ENCODE data around the gene C6orf62. TPM values are rescaled to one million over a fixed set of nuclear protein-coding genes. Genes with fewer than 3 reads are reported as not detected.
"Not testable (repeated sequence)": the region's sequence is repeated elsewhere in the genome, so short reads cannot be mapped to it uniquely, and the experiment has no call there.

Gene C6orf62
- total RNA-seq, 2 donors from 2014 or later = 120 to 141 TPM

GRCh38 chr6:24752503-24752902, 33.5 kb upstream of the C6orf62 start:
- DNase-seq (ENCODE audit: low spot score in 2 of 2) (no peak), ATAC-seq (no peak)
- peaks cover 0 to 13% of the 10 kb centered on the region in 2 donors for H3K9me3 Mint-ChIP-seq
- no peak overlapping the region for H3K27ac Mint-ChIP-seq
- H3K36me3 Mint-ChIP-seq = peaks cover 0 to 16% of the 10 kb centered on the region in 2 donors

DNA sequence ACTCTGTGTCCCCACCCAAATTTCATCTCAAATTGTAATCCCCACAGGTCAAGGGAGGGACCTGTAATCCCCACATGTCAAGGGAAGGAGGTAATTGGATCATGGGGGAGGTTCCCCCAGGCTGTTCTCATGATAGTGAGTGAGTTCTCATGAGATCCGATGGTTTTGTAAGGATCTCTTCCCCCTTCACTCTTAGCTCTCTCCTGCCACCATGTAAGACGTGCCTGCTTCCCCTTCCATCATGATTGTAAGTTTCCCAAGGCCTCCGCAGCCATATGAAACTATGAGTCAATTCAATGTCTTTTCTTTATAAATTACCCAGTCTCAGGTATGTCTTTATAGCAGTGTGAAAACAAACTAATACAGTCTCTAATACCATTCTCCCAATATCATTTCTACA, 31.9 kb upstream of the C6orf62 start:
- not testable (repeated sequence) for DNase-seq (ENCODE audit: low spot score in 2 of 2); ATAC-seq; H3K27ac Mint-ChIP-seq
- Mint-ChIP-seq H3K9me3 (peaks cover 0 to 13% of the 10 kb centered on the region in 2 donors), H3K36me3 (peaks cover 0 to 16% of the 10 kb centered on the region in 2 donors)

- no peak for ATAC-seq
- Mint-ChIP-seq H3K9me3 (peaks cover 0 to 13% of the 10 kb centered on the region in 2 donors), H3K27ac (no peak overlapping the region)
Observed at GRCh38 chr6:24749297-24749696, 30.3 kb upstream of the C6orf62 start.

GRCh38 chr6:24744911-24745310, 26.0 kb upstream of the C6orf62 start:
- Mint-ChIP-seq H3K9me3 (peaks cover 0 to 12% of the 10 kb centered on the region in 2 donors), H3K36me3 (peaks cover 0 to 9% of the 10 kb centered on the region in 2 donors), H3K27ac (no peak overlapping the region)
- DNase-seq (ENCODE audit: low spot score in 2 of 2) = no peak
- ATAC-seq = no peak

More at GRCh38 chr6:24749297-24749696, 30.3 kb upstream of the C6orf62 start:
- H3K36me3 Mint-ChIP-seq = peaks cover 0 to 16% of the 10 kb centered on the region in 2 donors
- no peak for DNase-seq (ENCODE audit: low spot score in 2 of 2)

GRCh38 chr6:24743944-24744335, 25.0 kb upstream of the C6orf62 start:
- peak overlapping the region; percentile 77 to 78 for H3K27ac Mint-ChIP-seq
- ATAC-seq (no peak), DNase-seq (ENCODE audit: low spot score in 2 of 2) (no peak)
- peaks cover 0 to 12% of the 10 kb centered on the region in 2 donors for H3K9me3 Mint-ChIP-seq
- peaks cover 0 to 7% of the 10 kb centered on the region in 2 donors for H3K36me3 Mint-ChIP-seq

DNA sequence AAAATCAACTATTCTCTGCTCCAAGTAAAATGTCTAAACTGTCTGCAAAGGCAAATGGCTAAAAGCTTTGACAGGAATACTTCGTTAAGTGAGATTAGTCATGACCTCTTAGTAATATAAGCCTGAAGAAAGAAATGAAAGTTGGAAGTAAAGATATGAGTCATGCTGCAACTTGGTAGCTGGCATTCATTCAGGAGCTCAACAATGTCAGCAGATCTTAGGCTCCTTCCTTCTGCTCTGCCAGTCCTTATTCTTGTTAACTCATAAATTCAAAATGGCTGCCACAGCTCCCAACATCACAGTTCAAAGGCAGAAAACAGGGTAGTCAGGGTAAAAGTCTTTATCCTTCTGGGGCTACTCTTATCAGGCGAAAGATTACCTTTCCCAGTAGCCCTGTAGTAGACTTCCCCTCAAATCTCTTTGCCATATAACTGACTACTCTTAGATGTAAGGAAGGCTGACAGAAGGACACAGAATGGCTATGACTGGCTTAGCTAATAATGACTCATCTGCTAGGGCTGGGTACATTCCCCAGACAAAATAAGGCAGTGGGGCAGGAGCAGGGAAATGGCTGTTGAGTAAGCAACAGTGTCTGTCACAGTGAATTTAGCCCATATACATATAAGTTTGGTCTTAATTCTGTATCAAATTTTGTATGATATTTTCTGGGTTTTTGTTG, 24.4 kb upstream of the C6orf62 start:
- peaks cover 0 to 5% of the 10 kb centered on the region in 2 donors for H3K36me3 Mint-ChIP-seq
- peaks cover 0 to 9% of the 10 kb centered on the region in 2 donors for H3K9me3 Mint-ChIP-seq
- DNase-seq (ENCODE audit: low spot score in 2 of 2) (peak in 1 of 2 donors; percentile 47), ATAC-seq (peak; percentile 96 to 97)
- peak overlapping the region; percentile 77 to 78 for H3K27ac Mint-ChIP-seq

- Mint-ChIP-seq H3K9me3 (peaks cover 0 to 9% of the 10 kb centered on the region in 2 donors), H3K36me3 (peaks cover 0 to 5% of the 10 kb centered on the region in 2 donors), H3K27ac (peak overlapping the region; percentile 77 to 78)
- ATAC-seq (no peak), DNase-seq (ENCODE audit: low spot score in 2 of 2) (no peak)
Observed at GRCh38 chr6:24742216-24742738, 23.3 kb upstream of the C6orf62 start.

- H3K9me3 Mint-ChIP-seq = peaks cover 0 to 9% of the 10 kb centered on the region in 2 donors
- no peak for ATAC-seq
- DNase-seq (ENCODE audit: low spot score in 2 of 2) = no peak
- H3K27ac Mint-ChIP-seq = no peak overlapping the region
- peaks cover 0 to 5% of the 10 kb centered on the region in 2 donors for H3K36me3 Mint-ChIP-seq
Observed at GRCh38 chr6:24740861-24741260, 21.9 kb upstream of the C6orf62 start.

DNA sequence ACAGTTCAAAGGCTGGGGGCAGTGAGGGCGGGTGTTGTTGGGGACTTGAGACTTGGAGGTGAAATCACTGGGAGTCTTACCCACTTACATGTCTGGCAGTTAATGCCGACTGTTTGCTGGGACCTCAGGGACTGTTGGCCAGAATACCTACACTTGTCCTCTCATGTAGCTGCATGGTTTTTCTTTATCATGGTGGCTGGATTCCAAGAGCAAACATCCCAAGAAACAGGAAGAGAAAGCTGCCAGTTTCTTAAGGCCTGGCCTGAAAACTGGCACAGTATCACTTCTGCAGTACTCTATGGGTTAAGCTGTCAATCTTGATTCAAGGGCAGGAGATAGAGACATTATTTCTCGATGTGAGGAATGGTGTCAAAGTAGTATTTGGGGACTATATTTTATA, 19.8 kb upstream of the C6orf62 start:
- Mint-ChIP-seq H3K36me3 (peaks cover 0 to 5% of the 10 kb centered on the region in 2 donors), H3K27ac (no peak overlapping the region), H3K9me3 (peaks cover 0 to 15% of the 10 kb centered on the region in 2 donors)
- ATAC-seq (no peak), DNase-seq (ENCODE audit: low spot score in 2 of 2) (no peak)

DNA sequence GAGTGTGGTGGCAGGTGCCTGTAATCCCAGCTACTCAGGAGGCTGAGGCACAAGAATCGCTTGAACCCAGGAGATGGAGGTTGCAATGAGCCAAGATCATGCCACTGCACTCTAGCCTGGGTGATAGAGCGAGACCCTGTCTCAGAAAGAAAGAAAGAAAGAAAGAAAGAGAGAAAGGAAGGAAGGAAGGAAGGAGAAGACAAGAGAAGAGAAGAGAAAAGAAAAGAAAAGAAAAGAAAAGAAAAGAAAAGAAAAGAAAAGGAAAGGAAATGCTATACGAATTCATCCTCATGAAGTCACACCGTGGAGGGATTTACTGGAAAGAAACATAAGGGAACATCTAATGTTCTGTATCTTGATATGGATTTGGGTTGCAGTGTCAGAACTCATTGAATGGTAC, 15.8 kb upstream of the C6orf62 start:
- H3K36me3 Mint-ChIP-seq = peaks cover 17 to 23% of the 10 kb centered on the region in 2 donors
- not testable (repeated sequence) for ATAC-seq; DNase-seq (ENCODE audit: low spot score in 2 of 2); H3K27ac Mint-ChIP-seq
- H3K9me3 Mint-ChIP-seq = peaks cover 10 to 28% of the 10 kb centered on the region in 2 donors

GRCh38 chr6:24734166-24734565, 15.2 kb upstream of the C6orf62 start:
- DNase-seq (ENCODE audit: low spot score in 2 of 2) = no peak
- H3K27ac Mint-ChIP-seq = no peak overlapping the region
- no peak for ATAC-seq
- peaks cover 11 to 30% of the 10 kb centered on the region in 2 donors for H3K9me3 Mint-ChIP-seq
- H3K36me3 Mint-ChIP-seq = peaks cover 19 to 24% of the 10 kb centered on the region in 2 donors

- Mint-ChIP-seq H3K9me3 (peaks cover 11 to 35% of the 10 kb centered on the region in 2 donors), H3K36me3 (peaks cover 19 to 24% of the 10 kb centered on the region in 2 donors)
- DNase-seq (ENCODE audit: low spot score in 2 of 2); ATAC-seq; H3K27ac Mint-ChIP-seq: not testable (repeated sequence)
Observed at GRCh38 chr6:24731456-24732134, 12.6 kb upstream of the C6orf62 start.

GRCh38 chr6:24730653-24731052, 11.7 kb upstream of the C6orf62 start:
- H3K9me3 Mint-ChIP-seq = peaks cover 11 to 35% of the 10 kb centered on the region in 2 donors
- DNase-seq (ENCODE audit: low spot score in 2 of 2); H3K27ac Mint-ChIP-seq; ATAC-seq: not testable (repeated sequence)
- peaks cover 19 to 24% of the 10 kb centered on the region in 2 donors for H3K36me3 Mint-ChIP-seq

DNA sequence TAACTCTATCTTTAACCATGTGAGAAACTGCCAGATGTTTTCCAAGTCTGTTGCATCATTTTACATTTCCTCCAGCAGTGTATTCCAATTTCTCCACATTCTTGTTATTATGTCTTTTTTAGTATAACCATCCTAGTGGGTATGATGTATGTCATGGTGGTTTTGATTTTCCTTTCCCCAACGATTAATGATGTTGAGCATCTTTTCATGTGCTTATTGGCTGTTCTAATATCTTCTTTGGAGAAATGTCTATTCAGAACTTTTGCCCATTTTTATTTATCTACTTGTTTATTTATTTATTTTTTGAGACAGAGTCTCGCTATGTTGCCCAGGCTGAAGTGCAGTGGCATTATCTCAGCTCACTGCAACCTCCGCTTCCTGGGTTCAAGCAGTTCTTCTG, 4.3 kb upstream of the C6orf62 start:
- no peak for DNase-seq (ENCODE audit: low spot score in 2 of 2)
- Mint-ChIP-seq H3K36me3 (peaks cover 22% of the 10 kb centered on the region in 2 donors), H3K9me3 (peaks cover 0 to under 1% of the 10 kb centered on the region in 2 donors), H3K27ac (peak overlapping the region in 1 of 2 donors; percentile 97)
- no peak for ATAC-seq

DNA sequence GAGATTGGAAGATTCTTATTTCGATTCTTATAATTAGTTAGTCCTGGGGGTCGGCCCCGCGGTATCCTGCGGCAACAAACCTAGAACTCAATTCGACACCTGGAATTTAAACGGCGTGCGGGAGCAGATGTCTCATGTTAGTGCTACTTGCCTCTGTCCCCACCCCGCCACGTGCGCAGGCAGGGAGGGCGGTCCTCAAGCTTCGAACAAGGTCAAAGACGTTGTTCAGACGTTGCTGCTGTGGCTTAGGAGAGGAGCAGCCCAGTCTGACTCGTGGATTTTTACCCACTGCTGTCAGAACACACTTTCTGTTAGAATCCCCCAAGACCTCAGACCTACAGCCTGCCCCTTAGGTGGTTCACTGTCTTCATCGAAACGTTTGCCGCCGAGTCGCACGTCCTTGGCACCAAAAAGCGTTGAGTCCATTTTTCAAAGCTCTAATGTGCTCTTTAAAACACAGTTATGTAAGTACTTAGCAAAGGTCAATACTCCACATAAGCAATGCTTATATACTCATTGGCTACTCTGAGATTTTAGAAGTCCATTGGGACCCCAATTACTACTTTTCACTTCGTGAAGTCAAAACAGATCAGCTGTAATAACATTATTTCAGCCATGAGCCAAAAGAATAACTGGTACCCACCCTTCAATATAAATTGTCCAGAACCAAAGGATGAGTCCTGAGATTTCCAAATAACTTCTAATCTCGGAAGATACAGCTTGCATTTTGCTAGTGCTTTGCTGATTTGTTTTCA, 2.7 kb upstream of the C6orf62 start:
- peaks cover 34 to 36% of the 10 kb centered on the region in 2 donors for H3K36me3 Mint-ChIP-seq

More for the DNA sequence above, 2.7 kb upstream of the C6orf62 start:
- DNase-seq (ENCODE audit: low spot score in 2 of 2) = no peak
- peak; percentile 64 to 73 for ATAC-seq
- Mint-ChIP-seq H3K9me3 (no peaks in the 10 kb centered on the region), H3K27ac (peak overlapping the region; percentile 97 to 100)
